ENCODE measurements around the gene ZNF234.
A peak's percentile ranks its signal among the peaks of the same experiment; 100 is the strongest.

ZNF234 gene

GRCh38 chr19:44204772-44205171 lies 63.4 kb downstream of the ZNF234 start:
- peaks cover 15% of the 10 kb centered on the region for H3K27me3 Mint-ChIP-seq
- DNase-seq, result no peak
- no peak overlapping the region for H3K4me3 Mint-ChIP-seq
- H3K4me1 Mint-ChIP-seq (ENCODE audit: low read depth), result peaks cover 10% of the 10 kb centered on the region
- peaks cover 40% of the 10 kb centered on the region for H3K9me3 Mint-ChIP-seq
- no peak overlapping the region for H3K27ac Mint-ChIP-seq
- H3K36me3 Mint-ChIP-seq (ENCODE audit: low read depth), result peaks cover 25% of the 10 kb centered on the region

GRCh38 chr19:44207126-44207803 lies 65.9 kb downstream of the ZNF234 start:
- Mint-ChIP-seq H3K27ac (peak overlapping the region; percentile 89), H3K9me3 (peaks cover 43% of the 10 kb centered on the region), H3K4me3 (peak overlapping the region; percentile 88), H3K4me1 (ENCODE audit: low read depth) (peaks cover 11% of the 10 kb centered on the region), H3K27me3 (peaks cover 9% of the 10 kb centered on the region), H3K36me3 (ENCODE audit: low read depth) (peaks cover 25% of the 10 kb centered on the region)
- DNase-seq, result peak; percentile 82
